H1 (cell line): ENCODE results near the gene PET117. TPM values are rescaled to one million over a fixed set of nuclear protein-coding genes. Genes with fewer than 3 reads are reported as not detected.

ENCODE experiments used
- CTCF ChIA-PET: fragments of 300-600 bp; sonication (Branson Sonifier 250); formaldehyde crosslinking; loops from one replicate; lab custom pipeline; 2021; ENCODE audit not compliant: partially characterized antibody; lab: Charles Lee
- POLR2A ChIA-PET: fragments of 300-600 bp; sonication (Branson Sonifier 250); formaldehyde crosslinking; loops from one replicate; lab custom pipeline; 2021; ENCODE audit warnings: inconsistent platforms; ENCODE audit not compliant: partially characterized antibody; lab: Charles Lee
- DNase-seq, 2 experiments: peaks; one replicate each; pipeline versions ENCODE4 v3.0.0 to v3.0.0-alpha.2; 2010 to 2022; ENCODE audit warnings: low spot score in 2 of 2, low read depth in 1 of 2, mixed read lengths in 1 of 2
- FAIRE-seq: peaks from 2 replicates; lab custom pipeline; 2011; peaks lifted over from hg19 to GRCh38; lab: Jason Lieb, UNC
- H2AFZ ChIP-seq: 2 replicates; pipeline ENCODE4 v1.8.1; 2012; ENCODE audit warnings: low read length, inconsistent platforms
- H2AK5ac ChIP-seq: 2 replicates; pipeline ENCODE4 v1.6.1; 2013; ENCODE audit warnings: low read depth, low read length
- H2BK120ac ChIP-seq: replicated peaks from 2 replicates; pipeline ENCODE3; 2013; ENCODE audit warnings: low read depth, low read length, inconsistent platforms
- H2BK12ac ChIP-seq: 2 replicates; pipeline ENCODE4 v1.6.1; 2013; ENCODE audit warnings: low read depth, low read length
- H2BK15ac ChIP-seq: 2 replicates; pipeline ENCODE4 v1.6.1; 2013; ENCODE audit warnings: low read length
- H2BK20ac ChIP-seq: 2 replicates; pipeline ENCODE4 v1.6.1; 2013; ENCODE audit warnings: low read length
- H2BK5ac ChIP-seq: 2 replicates; pipeline ENCODE4 v1.6.1; 2013; ENCODE audit warnings: low read depth, low read length
- H3K14ac ChIP-seq: 2 replicates; pipeline ENCODE4 v1.6.1; 2013; ENCODE audit warnings: inconsistent platforms; ENCODE audit not compliant: insufficient read length
- H3K18ac ChIP-seq: 2 replicates; pipeline ENCODE4 v1.6.1; 2013; ENCODE audit warnings: low read length; ENCODE audit errors: extremely low read depth
- H3K23ac ChIP-seq: 2 replicates; pipeline ENCODE4 v1.6.1; 2013; ENCODE audit warnings: inconsistent platforms; ENCODE audit not compliant: insufficient read length
- H3K23me2 ChIP-seq: 2 replicates; pipeline ENCODE4 v1.6.1; 2013; ENCODE audit warnings: low read depth, low read length
- H3K27ac ChIP-seq: 2 replicates; pipeline ENCODE4 v1.6.1; 2011; ENCODE audit warnings: low read depth, low read length, inconsistent platforms
- H3K27me3 ChIP-seq, 4 experiments: replicated peaks in 1 of 4; 1 replicate in 1 of 4; 2 replicates in 3 of 4; pipeline versions ENCODE4 v1.6.1 to v1.8.1; 2011 to 2013; ENCODE audit warnings: low read length in 3 of 4, mild to moderate bottlenecking in 3 of 4, inconsistent platforms in 2 of 4, mixed read lengths in 2 of 4, moderate library complexity in 1 of 4; ENCODE audit not compliant: control insufficient read depth in 3 of 4, insufficient read depth in 3 of 4; ENCODE audit errors: extremely low read depth in 1 of 4
- H3K36me3 ChIP-seq, 4 experiments: 2 replicates each; pipeline versions ENCODE4 v1.6.1 to v1.8.1; 2011 to 2013; ENCODE audit warnings: mild to moderate bottlenecking in 4 of 4, low read length in 3 of 4, moderate library complexity in 2 of 4, control low read depth in 1 of 4, inconsistent platforms in 1 of 4; ENCODE audit not compliant: insufficient read depth in 4 of 4, control insufficient read depth in 2 of 4
- H3K4ac ChIP-seq: replicated peaks from 2 replicates; pipeline ENCODE3; 2013; ENCODE audit warnings: low read length, low read depth, mixed read lengths, inconsistent platforms; ENCODE audit not compliant: insufficient read length
- H3K4me1 ChIP-seq, 4 experiments: replicated peaks in 1 of 4; 1 replicate in 1 of 4; 2 replicates in 3 of 4; pipeline versions ENCODE4 v1.6.1 to v1.8.1; 2011 to 2013; ENCODE audit warnings: low read length in 3 of 4, inconsistent platforms in 2 of 4, mixed read lengths in 1 of 4; ENCODE audit not compliant: insufficient read depth in 4 of 4, control insufficient read depth in 3 of 4
- H3K4me2 ChIP-seq, 2 experiments: 2 replicates each; pipeline versions ENCODE4 v1.6.1 to v1.8.1; 2011 to 2013; ENCODE audit warnings: low read depth in 2 of 2, low read length in 2 of 2, control low read depth in 1 of 2, inconsistent platforms in 1 of 2, mild to moderate bottlenecking in 1 of 2; ENCODE audit not compliant: insufficient read depth in 1 of 2
- H3K4me3 ChIP-seq, 4 experiments: fragments of 200-600, 300-600 bp in 1 of 4; sonication (generic), shearing (Covaris generic), sonication (Bioruptor Twin) in 1 of 4; 2 replicates each; pipeline versions ENCODE4 v1.5.1 to v1.8.1; 2011 to 2016; ENCODE audit warnings: low read length in 4 of 4, low read depth in 3 of 4, control low read depth in 2 of 4, inconsistent platforms in 2 of 4, mild to moderate bottlenecking in 2 of 4, mixed read lengths in 1 of 4, moderate library complexity in 1 of 4; ENCODE audit not compliant: insufficient read depth in 2 of 4; ENCODE audit errors: extremely low read depth in 1 of 4
- H3K56ac ChIP-seq: replicated peaks from 2 replicates; pipeline ENCODE3; 2013; ENCODE audit warnings: low read depth, mild to moderate bottlenecking, mixed read lengths, low read length, inconsistent platforms; ENCODE audit not compliant: insufficient read length
- H3K79me1 ChIP-seq: 2 replicates; pipeline ENCODE4 v1.6.1; 2013; ENCODE audit warnings: low read depth, low read length, control low read depth
- H3K79me2 ChIP-seq, 2 experiments: 2 replicates each; pipeline versions ENCODE4 v1.6.1 to v1.8.1; 2012 to 2013; ENCODE audit warnings: low read length in 2 of 2, mild to moderate bottlenecking in 2 of 2, inconsistent platforms in 1 of 2; ENCODE audit not compliant: insufficient read depth in 2 of 2, control insufficient read depth in 1 of 2
- H3K9ac ChIP-seq, 4 experiments: replicated peaks in 1 of 4; 1 replicate in 1 of 4; 2 replicates in 3 of 4; pipeline versions ENCODE4 v1.6.1 to v1.8.1; 2011 to 2013; ENCODE audit warnings: low read depth in 3 of 4, low read length in 3 of 4, control low read depth in 2 of 4, mild to moderate bottlenecking in 2 of 4, moderate library complexity in 2 of 4, inconsistent platforms in 1 of 4; ENCODE audit errors: extremely low read depth in 1 of 4
- H3K9me3 ChIP-seq, 2 experiments: 2 replicates each; pipeline versions ENCODE4 v1.6.1 to v1.8.1; 2012 to 2013; ENCODE audit warnings: mild to moderate bottlenecking in 2 of 2, moderate library complexity in 2 of 2, control low read depth in 1 of 2, inconsistent platforms in 1 of 2, low read depth in 1 of 2, low read length in 1 of 2, mixed read lengths in 1 of 2; ENCODE audit not compliant: insufficient read depth in 2 of 2
- H4K20me1 ChIP-seq, 2 experiments: replicated peaks in 1 of 2; 2 replicates each; pipeline versions ENCODE3 to v1.8.1; 2011 to 2013; ENCODE audit warnings: inconsistent platforms in 2 of 2, low read length in 2 of 2, mild to moderate bottlenecking in 1 of 2; ENCODE audit not compliant: insufficient read depth in 2 of 2, control insufficient read depth in 1 of 2
- H4K5ac ChIP-seq: 2 replicates; pipeline ENCODE4 v1.6.1; 2013; ENCODE audit warnings: low read length, low read depth, mixed read lengths, inconsistent platforms; ENCODE audit not compliant: insufficient read length
- H4K8ac ChIP-seq: 2 replicates; pipeline ENCODE4 v1.8.0; 2013; ENCODE audit warnings: mild to moderate bottlenecking, moderate library complexity, low read length, inconsistent platforms; ENCODE audit not compliant: insufficient read depth; ENCODE audit errors: extremely low read depth
- H4K91ac ChIP-seq: replicated peaks from 2 replicates; pipeline ENCODE3; 2013; ENCODE audit warnings: low read length, mixed read lengths, inconsistent platforms; ENCODE audit not compliant: insufficient read length
- ASH2L ChIP-seq: fragments of 200-600, 300-600 bp; sonication (generic); IDR thresholded peaks from one replicate; pipeline ENCODE4 v1.7.1; 2017; ENCODE audit warnings: low read length
- BCL11A ChIP-seq, 2 experiments: IDR thresholded peaks; one replicate each; pipeline ENCODE4 v1.6.1; 2011; ENCODE audit warnings: low read depth in 2 of 2, low read length in 2 of 2, mild to moderate bottlenecking in 2 of 2
- CHD2 ChIP-seq: IDR thresholded peaks from 2 replicates; pipeline ENCODE4 v1.6.1; 2012; ENCODE audit warnings: low read length, improper control_type of control experiment
- FOSL1 ChIP-seq: IDR thresholded peaks from 2 replicates; pipeline ENCODE4 v1.6.1; 2011; ENCODE audit warnings: mild to moderate bottlenecking, low read depth, low read length, moderate library complexity; ENCODE audit not compliant: insufficient read depth
- HDAC6 ChIP-seq: IDR thresholded peaks from one replicate; pipeline ENCODE4 v1.7.1; 2012; ENCODE audit warnings: low read depth, mild to moderate bottlenecking, inconsistent platforms, low read length, moderate library complexity
- JUN ChIP-seq: IDR thresholded peaks from 2 replicates; pipeline ENCODE4 v1.6.1; 2011; ENCODE audit warnings: low read depth, mild to moderate bottlenecking, improper control_type of control experiment, low read length
- KDM4A ChIP-seq: IDR thresholded peaks from one replicate; pipeline ENCODE4 v1.7.1; 2012; ENCODE audit warnings: low read depth, mild to moderate bottlenecking, moderate library complexity, low read length, inconsistent platforms; ENCODE audit not compliant: severe bottlenecking
- POU5F1 ChIP-seq: IDR thresholded peaks from 2 replicates; pipeline ENCODE4 v1.6.1; 2011; ENCODE audit warnings: low read depth, mild to moderate bottlenecking, low read length, moderate library complexity
- RFX5 ChIP-seq: IDR thresholded peaks from 2 replicates; pipeline ENCODE4 v1.6.1; 2011; ENCODE audit warnings: low read depth, low read length, improper control_type of control experiment, borderline replicate concordance
- SP4 ChIP-seq: IDR thresholded peaks from 2 replicates; pipeline ENCODE4 v1.6.1; 2012; ENCODE audit warnings: low read length, inconsistent platforms
- TAF7 ChIP-seq: optimal IDR thresholded peaks from 2 replicates; pipeline ENCODE3; 2011; ENCODE audit warnings: low read depth, mild to moderate bottlenecking, inconsistent platforms, low read length, moderate library complexity, borderline replicate concordance
- YY1 ChIP-seq: IDR thresholded peaks from 2 replicates; pipeline ENCODE4 v1.6.1; 2011; ENCODE audit warnings: low read depth, mild to moderate bottlenecking, low read length
- whole genome bisulfite sequencing, 2 experiments: shearing (Covaris generic) in 1 of 2; methylation state at CpG; one replicate each; pipeline versions ENCODE4 v1.1.6 to v1.1.7; 2013 to 2015; ENCODE audit warnings: low lambda C conversion rate in 2 of 2, mixed read lengths in 2 of 2, inconsistent platforms in 1 of 2, low coverage in 1 of 2, missing lambda C conversion rate in 1 of 2; ENCODE audit not compliant: insufficient replicate concordance in 2 of 2, insufficient coverage in 1 of 2, insufficient read length in 1 of 2; ENCODE audit errors: extremely low coverage in 1 of 2, missing lambda C conversion rate in 1 of 2; 5-methylcytosine and 5-hydroxymethylcytosine counted together
- polyA plus RNA-seq, 7 experiments: library from polyadenylated mRNA; depleted of rRNA in 3 of 7; stranded (reverse) in 5 of 7; unstranded in 2 of 7; fragments of >200 nt in 5 of 7; fragments of 200-250 nt in 2 of 7; gene quantifications; 1 replicate in 5 of 7; 2 replicates in 1 of 7; 4 replicates in 1 of 7; pipeline versions ENCODE4 v1.2.1 to v1.2.3, GENCODE V29; 2011 to 2013; ENCODE audit warnings: missing spikeins in 2 of 7, mixed read lengths in 2 of 7
- total RNA-seq: library from RNA; stranded (reverse); fragmentation: NEBNext Ultra II Directional; extraction: Animal tissue kit (Norgen Biotek cat#: 25700); gene quantifications from 2 replicates; pipeline ENCODE4 v1.2.1, GENCODE V29; 2021
- TF ChIP-seq, protein P1 (sequence below): IDR thresholded peaks from 2 replicates; pipeline ENCODE4 v1.6.1; 2012; ENCODE audit warnings: inconsistent platforms
- TF ChIP-seq, protein P2 (sequence below): IDR thresholded peaks from 2 replicates; pipeline ENCODE4 v1.6.1; 2012; ENCODE audit warnings: low read length, inconsistent platforms

The PET117 gene
- total and polyA plus RNA-seq, 2 of the 8 experiments (the other 6 are each of a cell fraction or from before 2014, with no cell fraction given): 9.1 to 23.8 TPM

DNA sequence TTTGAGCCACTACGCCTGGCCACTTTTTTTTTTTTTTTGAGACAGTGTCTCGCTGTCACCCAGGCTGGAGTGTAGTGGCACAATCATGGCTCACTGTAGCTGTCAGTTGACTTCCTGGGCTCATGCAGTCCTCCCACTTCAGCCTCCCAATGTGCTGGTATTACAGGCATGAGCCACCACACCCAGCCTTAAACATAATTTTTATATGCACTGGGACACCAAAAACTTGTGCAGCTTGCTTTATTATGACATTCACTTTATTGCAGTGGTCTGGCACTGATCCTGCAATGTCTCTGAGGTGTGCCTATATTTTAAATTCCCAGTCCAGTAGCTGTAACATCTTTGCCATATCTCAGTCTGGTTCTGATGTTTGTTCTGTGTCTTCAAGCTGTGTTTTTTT lies 34.7 kb downstream of the PET117 start:
- Histone ChIP-seq H3K4me3 (no peak overlapping the region), H3K36me3 (peaks cover 0 to 2% (median 0%) of the 10 kb centered on the region in 4 experiments; a peak in 1 of 8 replicates), H3K79me2 (peaks cover 0 to 44% of the 10 kb centered on the region in 2 experiments; a peak in 2 of 4 replicates), H3K23me2 (no peaks in the 10 kb centered on the region), H4K8ac (no peak overlapping the region), H3K56ac (no peak overlapping the region), H2BK20ac (no peak overlapping the region), H3K4me2 (no peak overlapping the region), H2BK120ac (no peak overlapping the region), H3K9ac (no peak overlapping the region), H3K23ac (no peak overlapping the region), H3K27me3 (no peaks in the 10 kb centered on the region), H3K27ac (no peak overlapping the region), H3K4ac (no peak overlapping the region), H4K91ac (no peak overlapping the region), H2BK5ac (no peak overlapping the region), H2AFZ (no peak overlapping the region), H4K20me1 (peaks cover 0 to 2% of the 10 kb centered on the region in 2 experiments), H3K4me1 (no peaks in the 10 kb centered on the region), H4K5ac (no peak overlapping the region), H3K79me1 (no peaks in the 10 kb centered on the region), H3K14ac (no peak overlapping the region), H3K9me3 (no peaks in the 10 kb centered on the region), H2BK12ac (no peak overlapping the region), H2AK5ac (no peak overlapping the region), H2BK15ac (no peak overlapping the region), H3K18ac (no peak overlapping the region)
- FAIRE-seq (no peak), DNase-seq (no peak)
- ChIA-PET POLR2A (no interaction called here), CTCF (no interaction called here)
- WGBS, 2 experiments: 88% methylated on average over 1 of the region's 2 CpGs; no CpG with 5 or more reads in 1 of the 2 experiments
- TF ChIP-seq FOSL1: no peak
- no peak for TF ChIP-seq JUN
- TF ChIP-seq YY1: no peak
- no peak for TF ChIP-seq TAF7
- no peak for TF ChIP-seq BCL11A (IDR thresholded peaks at IDR 0.05; ENCODE audit: low read depth in 2 of 2, low read length in 2 of 2)
- TF ChIP-seq HDAC6: no peak
- TF ChIP-seq CHD2: no peak
- TF ChIP-seq POU5F1: no peak
- TF ChIP-seq, protein P1, sequence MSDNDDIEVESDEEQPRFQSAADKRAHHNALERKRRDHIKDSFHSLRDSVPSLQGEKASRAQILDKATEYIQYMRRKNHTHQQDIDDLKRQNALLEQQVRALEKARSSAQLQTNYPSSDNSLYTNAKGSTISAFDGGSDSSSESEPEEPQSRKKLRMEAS: no peak
- no peak for TF ChIP-seq KDM4A
- TF ChIP-seq RFX5: no peak
- TF ChIP-seq, protein P2, sequence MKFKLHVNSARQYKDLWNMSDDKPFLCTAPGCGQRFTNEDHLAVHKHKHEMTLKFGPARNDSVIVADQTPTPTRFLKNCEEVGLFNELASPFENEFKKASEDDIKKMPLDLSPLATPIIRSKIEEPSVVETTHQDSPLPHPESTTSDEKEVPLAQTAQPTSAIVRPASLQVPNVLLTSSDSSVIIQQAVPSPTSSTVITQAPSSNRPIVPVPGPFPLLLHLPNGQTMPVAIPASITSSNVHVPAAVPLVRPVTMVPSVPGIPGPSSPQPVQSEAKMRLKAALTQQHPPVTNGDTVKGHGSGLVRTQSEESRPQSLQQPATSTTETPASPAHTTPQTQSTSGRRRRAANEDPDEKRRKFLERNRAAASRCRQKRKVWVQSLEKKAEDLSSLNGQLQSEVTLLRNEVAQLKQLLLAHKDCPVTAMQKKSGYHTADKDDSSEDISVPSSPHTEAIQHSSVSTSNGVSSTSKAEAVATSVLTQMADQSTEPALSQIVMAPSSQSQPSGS: no peak
- no peak for TF ChIP-seq ASH2L
- no peak for TF ChIP-seq SP4
